MM.1S (cell line): ENCODE data around the gene LGMN.
"Not testable (repeated sequence)": the region's sequence is repeated elsewhere in the genome, so short reads cannot be mapped to it uniquely, and the experiment has no call there.

ENCODE experiments used
- DNase-seq: peaks from one replicate; pipeline ENCODE4 v3.0.0-alpha.2; 2015
- H2AFZ ChIP-seq: fragments of 300-600 bp; sonication (generic); 2 replicates; pipeline ENCODE4 v1.6.0; 2016; ENCODE audit warnings: antibody characterized with exemption, low read length
- H3F3A ChIP-seq: fragments of 300-600 bp; sonication (generic); 2 replicates; pipeline ENCODE4 v1.6.1; 2016; ENCODE audit warnings: mild to moderate bottlenecking, antibody characterized with exemption, low read length, moderate library complexity, mixed read lengths; ENCODE audit not compliant: insufficient read depth
- H3K27ac ChIP-seq: fragments of 300-600 bp; sonication (generic); 2 replicates; pipeline ENCODE4 v1.5.1; 2016; ENCODE audit warnings: mild to moderate bottlenecking, low read length
- H3K27me3 ChIP-seq: fragments of 300-600 bp; sonication (generic); replicated peaks from 2 replicates; pipeline ENCODE4 v1.6.0; 2016; ENCODE audit warnings: low read length; ENCODE audit not compliant: insufficient read depth
- H3K36me3 ChIP-seq: fragments of 300-600 bp; sonication (generic); replicated peaks from 2 replicates; pipeline ENCODE4 v1.6.1; 2016; ENCODE audit warnings: mild to moderate bottlenecking, low read length, mixed read lengths; ENCODE audit not compliant: insufficient read depth
- H3K4me1 ChIP-seq: fragments of 300-600 bp; sonication (generic); 2 replicates; pipeline ENCODE4 v1.6.1; 2016; ENCODE audit warnings: low read length, mixed read lengths
- H3K4me2 ChIP-seq: fragments of 300-600 bp; sonication (generic); 2 replicates; pipeline ENCODE4 v1.6.0; 2016; ENCODE audit warnings: low read depth, low read length
- H3K4me3 ChIP-seq: fragments of 300-600 bp; sonication (generic); 2 replicates; pipeline ENCODE4 v1.5.1; 2016; ENCODE audit warnings: low read length, mixed read lengths
- H3K79me2 ChIP-seq: fragments of 300-600 bp; sonication (generic); 2 replicates; pipeline ENCODE4 v1.6.1; 2016; ENCODE audit warnings: mixed run types, low read length, mixed read lengths
- H3K9ac ChIP-seq: fragments of 300-600 bp; sonication (generic); 2 replicates; pipeline ENCODE4 v1.6.1; 2016; ENCODE audit warnings: low read length, mixed read lengths
- H3K9me2 ChIP-seq: fragments of 300-600 bp; sonication (generic); replicated peaks from 2 replicates; pipeline ENCODE4 v1.6.1; 2016; ENCODE audit warnings: mild to moderate bottlenecking, low read length, mixed read lengths; ENCODE audit not compliant: insufficient read depth
- H3K9me3 ChIP-seq: fragments of 300-600 bp; sonication (generic); replicated peaks from 2 replicates; pipeline ENCODE4 v1.6.1; 2016; ENCODE audit warnings: mild to moderate bottlenecking, low read length, mixed read lengths; ENCODE audit not compliant: insufficient read depth
- H4K20me1 ChIP-seq: fragments of 300-600 bp; sonication (generic); 2 replicates; pipeline ENCODE4 v1.6.1; 2016; ENCODE audit warnings: mild to moderate bottlenecking, low read length, moderate library complexity, mixed read lengths; ENCODE audit not compliant: insufficient read depth
- EZH2 ChIP-seq: fragments of 300-600 bp; sonication (generic); optimal IDR thresholded peaks from 2 replicates; pipeline ENCODE3; 2017; ENCODE audit warnings: low read depth, mild to moderate bottlenecking, antibody characterized with exemption, low read length, mixed read lengths
- EZH2phosphoT487 ChIP-seq: fragments of 300-600 bp; sonication (generic); IDR thresholded peaks from 2 replicates; pipeline ENCODE4 v1.6.1; 2018; ENCODE audit warnings: antibody characterized with exemption, low read length
- TF ChIP-seq, protein P1 (sequence below): fragments of 300-600 bp; sonication (generic); IDR thresholded peaks from 2 replicates; pipeline ENCODE4 v1.5.1; 2016; ENCODE audit warnings: antibody characterized with exemption, low read length, mixed read lengths

LGMN gene

GRCh38 chr14:92774572-92774971 lies 26.1 kb upstream of the LGMN start:
- Histone ChIP-seq H3K27me3 (no peaks in the 10 kb centered on the region), H2AFZ (no peak overlapping the region), H3K27ac (peak overlapping the region; percentile 97), H4K20me1 (no peaks in the 10 kb centered on the region), H3K4me3 (no peak overlapping the region), H3K4me1 (peaks cover 11% of the 10 kb centered on the region), H3K9me3 (no peaks in the 10 kb centered on the region), H3K9ac (peak overlapping the region; percentile 55; the same call in 1 of the 2 replicates), H3K36me3 (no peaks in the 10 kb centered on the region), H3F3A (peaks cover 13% of the 10 kb centered on the region), H3K4me2 (peak overlapping the region; percentile 24; the same call in 1 of the 2 replicates), H3K79me2 (no peaks in the 10 kb centered on the region), H3K9me2 (no peaks in the 10 kb centered on the region)
- DNase-seq, result no peak
- TF ChIP-seq EZH2, result no peak
- no peak for TF ChIP-seq EZH2phosphoT487
- TF ChIP-seq, protein P1, sequence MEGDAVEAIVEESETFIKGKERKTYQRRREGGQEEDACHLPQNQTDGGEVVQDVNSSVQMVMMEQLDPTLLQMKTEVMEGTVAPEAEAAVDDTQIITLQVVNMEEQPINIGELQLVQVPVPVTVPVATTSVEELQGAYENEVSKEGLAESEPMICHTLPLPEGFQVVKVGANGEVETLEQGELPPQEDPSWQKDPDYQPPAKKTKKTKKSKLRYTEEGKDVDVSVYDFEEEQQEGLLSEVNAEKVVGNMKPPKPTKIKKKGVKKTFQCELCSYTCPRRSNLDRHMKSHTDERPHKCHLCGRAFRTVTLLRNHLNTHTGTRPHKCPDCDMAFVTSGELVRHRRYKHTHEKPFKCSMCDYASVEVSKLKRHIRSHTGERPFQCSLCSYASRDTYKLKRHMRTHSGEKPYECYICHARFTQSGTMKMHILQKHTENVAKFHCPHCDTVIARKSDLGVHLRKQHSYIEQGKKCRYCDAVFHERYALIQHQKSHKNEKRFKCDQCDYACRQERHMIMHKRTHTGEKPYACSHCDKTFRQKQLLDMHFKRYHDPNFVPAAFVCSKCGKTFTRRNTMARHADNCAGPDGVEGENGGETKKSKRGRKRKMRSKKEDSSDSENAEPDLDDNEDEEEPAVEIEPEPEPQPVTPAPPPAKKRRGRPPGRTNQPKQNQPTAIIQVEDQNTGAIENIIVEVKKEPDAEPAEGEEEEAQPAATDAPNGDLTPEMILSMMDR, result no peak

DNA sequence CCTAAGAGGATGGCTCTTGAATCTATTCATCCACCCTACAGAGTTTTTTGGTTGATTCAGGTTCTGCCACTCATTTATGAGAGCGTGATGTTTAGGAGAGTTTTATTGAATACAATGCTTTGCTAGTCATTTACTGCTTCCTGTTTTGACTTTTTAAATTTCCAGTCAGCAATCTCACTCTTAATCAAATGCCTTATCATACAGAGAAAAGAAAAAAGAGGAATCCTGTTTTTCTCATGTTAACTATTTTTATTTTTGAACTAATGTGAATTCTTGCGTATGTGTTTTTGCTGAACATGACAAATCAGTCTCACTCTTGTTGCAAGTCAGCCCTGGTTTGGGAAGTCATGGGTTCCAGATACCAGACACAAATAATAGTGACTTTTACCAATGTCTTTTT lies 22.1 kb upstream of the LGMN start:
- no peaks in the 10 kb centered on the region for H3K9me3 ChIP-seq
- H3K27me3 ChIP-seq, result no peaks in the 10 kb centered on the region
- no peak overlapping the region for H3K9ac ChIP-seq
- no peaks in the 10 kb centered on the region for H3K79me2 ChIP-seq
- H4K20me1 ChIP-seq, result no peaks in the 10 kb centered on the region
- peaks cover 6% of the 10 kb centered on the region for H3K4me1 ChIP-seq
- H3K9me2 ChIP-seq, result no peaks in the 10 kb centered on the region
- no peak for TF ChIP-seq EZH2phosphoT487
- TF ChIP-seq EZH2, result no peak
- TF ChIP-seq, protein P1, result no peak
- H3K36me3 ChIP-seq, result no peaks in the 10 kb centered on the region
- no peak overlapping the region for H3K4me3 ChIP-seq
- H3F3A ChIP-seq, result peaks cover 12% of the 10 kb centered on the region
- H3K4me2 ChIP-seq, result no peak overlapping the region
- H2AFZ ChIP-seq, result no peak overlapping the region
- peak overlapping the region; percentile 52; the same call in 1 of the 2 replicates for H3K27ac ChIP-seq
- DNase-seq, result no peak

DNA sequence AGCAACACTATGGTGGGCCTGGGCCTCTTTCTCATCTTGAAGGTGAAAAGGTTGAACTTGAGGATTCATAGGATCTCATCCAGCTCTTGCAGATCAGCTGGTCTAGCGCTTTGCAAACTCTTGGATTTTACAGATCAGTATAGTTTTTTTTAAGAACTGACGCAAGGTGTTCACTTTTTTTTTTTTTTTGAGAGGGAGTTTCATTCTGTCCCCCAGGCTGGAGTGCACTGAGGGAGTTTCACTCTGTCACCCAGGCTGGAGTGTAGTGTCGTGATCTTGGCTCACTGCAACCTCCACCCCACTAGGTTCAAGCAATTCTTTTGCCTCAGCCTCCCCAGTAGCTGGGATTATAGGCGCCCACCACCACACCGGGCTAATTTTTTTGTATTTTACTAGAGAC lies 20.4 kb upstream of the LGMN start:
- DNase-seq, result peak; percentile 56
- Histone ChIP-seq H3K4me3 (no peak overlapping the region), H3K79me2 (no peaks in the 10 kb centered on the region), H3K9ac (peak overlapping the region; percentile 84), H2AFZ (no peak overlapping the region), H3F3A (peaks cover 6% of the 10 kb centered on the region; the same call in 1 of the 2 replicates), H3K27me3 (no peaks in the 10 kb centered on the region), H3K9me2 (no peaks in the 10 kb centered on the region), H3K4me2 (peak overlapping the region; percentile 43; the same call in 1 of the 2 replicates), H3K27ac (peak overlapping the region; percentile 98), H3K9me3 (no peaks in the 10 kb centered on the region), H3K36me3 (no peaks in the 10 kb centered on the region), H4K20me1 (no peaks in the 10 kb centered on the region), H3K4me1 (peaks cover 5% of the 10 kb centered on the region)
- TF ChIP-seq EZH2, result no peak
- TF ChIP-seq EZH2phosphoT487, result no peak
- TF ChIP-seq, protein P1, result no peak

- Histone ChIP-seq H3K9ac (peak overlapping the region; percentile 84; the same call in 1 of the 2 replicates), H3K4me2 (peak overlapping the region; percentile 43; the same call in 1 of the 2 replicates)
Measured at GRCh38 chr14:92768236-92768635, 19.8 kb upstream of the LGMN start.

GRCh38 chr14:92763666-92764631 lies 15.5 kb upstream of the LGMN start:
- not testable (repeated sequence) for H3K9ac ChIP-seq, H3K27me3 ChIP-seq, H3K9me2 ChIP-seq, H3K36me3 ChIP-seq, H3K27ac ChIP-seq, DNase-seq, H3K79me2 ChIP-seq, H2AFZ ChIP-seq, H4K20me1 ChIP-seq, H3K4me3 ChIP-seq, H3K9me3 ChIP-seq, H3F3A ChIP-seq, H3K4me2 ChIP-seq
- peaks cover 24% of the 10 kb centered on the region for H3K4me1 ChIP-seq

More at GRCh38 chr14:92768236-92768635, 19.8 kb upstream of the LGMN start:
- H3K27ac ChIP-seq, result peak overlapping the region; percentile 98
- not testable (repeated sequence) for H3K27me3 ChIP-seq, H3F3A ChIP-seq, H4K20me1 ChIP-seq, H3K9me2 ChIP-seq, H3K36me3 ChIP-seq, H3K79me2 ChIP-seq, H2AFZ ChIP-seq, H3K9me3 ChIP-seq, H3K4me1 ChIP-seq, H3K4me3 ChIP-seq
- peak; percentile 87 for DNase-seq
